Spleen (tissue), 11 donors: ENCODE measurements around the gene APCDD1L. TPM values are rescaled to one million over a fixed set of nuclear protein-coding genes. Genes with fewer than 3 reads are reported as not detected.

ENCODE experiments used
- DNase-seq: peaks from one replicate; pipeline ENCODE4 v3.0.0-alpha.2; 2020
- H3K27ac ChIP-seq, 8 donors: fragments of 200-600 bp; sonication (generic) in 7 of 8; 1 replicate in 4 of 8; 2 replicates in 4 of 8; pipeline versions ENCODE4 v1.5.0 to v1.8.0; 2016 to 2021; ENCODE audit warnings: inconsistent platforms in 4 of 8, mild to moderate bottlenecking in 4 of 8, moderate library complexity in 1 of 8
- H3K27me3 ChIP-seq, 7 donors: fragments of 200-600 bp; sonication (generic) in 6 of 7; replicated peaks in 1 of 7; 1 replicate in 4 of 7; 2 replicates in 3 of 7; pipeline versions ENCODE4 v1.5.0 to v1.8.0; 2016 to 2021; ENCODE audit warnings: inconsistent platforms in 3 of 7, mild to moderate bottlenecking in 1 of 7
- H3K36me3 ChIP-seq, 6 donors: fragments of 200-600 bp; sonication (generic) in 5 of 6; 1 replicate in 4 of 6; 2 replicates in 2 of 6; pipeline versions ENCODE4 v1.5.0 to v1.8.0; 2016 to 2021; ENCODE audit warnings: inconsistent platforms in 2 of 6
- H3K4me1 ChIP-seq, 6 donors: fragments of 200-600 bp; sonication (generic) in 5 of 6; 1 replicate in 3 of 6; 2 replicates in 3 of 6; pipeline versions ENCODE4 v1.5.0 to v1.8.0; 2016 to 2021; ENCODE audit warnings: inconsistent platforms in 3 of 6
- H3K4me3 ChIP-seq, 8 donors: fragments of 200-600 bp; sonication (generic) in 7 of 8; 1 replicate in 4 of 8; 2 replicates in 4 of 8; pipeline versions ENCODE4 v1.5.0 to v1.8.0; 2016 to 2021; ENCODE audit warnings: inconsistent platforms in 4 of 8, mild to moderate bottlenecking in 4 of 8, moderate library complexity in 2 of 8
- H3K9me3 ChIP-seq, 8 donors: fragments of 200-600 bp; sonication (generic) in 7 of 8; 1 replicate in 4 of 8; 2 replicates in 4 of 8; pipeline versions ENCODE4 v1.5.0 to v1.8.0; 2016 to 2021; ENCODE audit warnings: inconsistent platforms in 4 of 8
- POLR2A ChIP-seq, 3 donors: fragments of 450-650 bp; IDR thresholded peaks; one replicate each; pipeline ENCODE4 v1.5.1; 2017; ENCODE audit warnings: antibody characterized with exemption in 3 of 3, mild to moderate bottlenecking in 1 of 3
- POLR2AphosphoS5 ChIP-seq, 3 donors: sonication (generic); formaldehyde crosslinking; IDR thresholded peaks; one replicate each; pipeline ENCODE4 v1.5.1; 2017; ENCODE audit warnings: antibody characterized with exemption in 3 of 3
- whole genome bisulfite sequencing, 5 donors: extraction: QIAGEN DNeasy Blood & Tissue Kit in 3 of 5; methylation state at CpG; one replicate each; pipeline versions ENCODE4 v1.1.5 to v1.1.7; 2013 to 2018; 5-methylcytosine and 5-hydroxymethylcytosine counted together
- intact Hi-C: fragments of 100-400 bp; cut with DNase I; formaldehyde crosslinking; loops from one replicate; pipeline ENCODE4 v1.15.0; 2023; ENCODE audit warnings: low total_unique reads
- polyA plus RNA-seq, 3 donors: library from polyadenylated mRNA; stranded (reverse); fragments of 200-250 nt; gene quantifications; one replicate each; pipeline ENCODE4 v1.2.1, GENCODE V29; 2013
- total RNA-seq, 7 donors: library from RNA; depleted of rRNA in 3 of 7; stranded (reverse); fragments of >200 nt in 3 of 7; fragmentation: NEBNext Ultra II Directional in 4 of 7; extraction: Animal tissue kit (Norgen Biotek cat#: 25700) in 4 of 7; gene quantifications; one replicate each; pipeline versions ENCODE4 v1.1.0 to v1.2.1, GENCODE V29; 2016 to 2021
- TF ChIP-seq, protein P1 (sequence below), 11 experiments: fragments of 200-600 bp in 7 of 11; fragments of 450-650 bp in 4 of 11; sonication (generic) in 4 of 11; IDR thresholded peaks in 8 of 11; conservative IDR thresholded peaks in 3 of 11; 1 replicate in 7 of 11; 2 replicates in 4 of 11; pipeline versions ENCODE4 v1.4.0 to v1.8.0; 2016 to 2021; ENCODE audit warnings: antibody characterized with exemption in 11 of 11, inconsistent platforms in 4 of 11, mild to moderate bottlenecking in 1 of 11
- donor health status: healthy with polysubstance abuse.
- donor health status: DM: no; HTN: no; CAD: no; lungs with moderate emphysema.
- donor health status: DM: no; HTN: no; CAD: no.
- donor health status: Bipolar disorder and iron deficiency.
- donor health status: healthy.
- donor health status: DM: no; HTN: no; CAD: no.
- donor health status: DM: yes; HTN: yes; CAD: no.

Gene APCDD1L
- total and polyA plus RNA-seq, 10 donors: 0.03 to 0.50 TPM; not detected in 8

- no peak overlapping the region for H3K4me3 ChIP-seq
- peaks cover 0 to 4% (median 0%) of the 10 kb centered on the region in 7 donors for H3K27me3 ChIP-seq
- H3K27ac ChIP-seq: no peak overlapping the region
- no peaks in the 10 kb centered on the region for H3K36me3 ChIP-seq
- DNase-seq: no peak
- TF ChIP-seq POLR2A (IDR thresholded peaks at IDR 0.05) (no peak), POLR2AphosphoS5 (IDR thresholded peaks at IDR 0.05) (no peak)
- TF ChIP-seq, protein P1, sequence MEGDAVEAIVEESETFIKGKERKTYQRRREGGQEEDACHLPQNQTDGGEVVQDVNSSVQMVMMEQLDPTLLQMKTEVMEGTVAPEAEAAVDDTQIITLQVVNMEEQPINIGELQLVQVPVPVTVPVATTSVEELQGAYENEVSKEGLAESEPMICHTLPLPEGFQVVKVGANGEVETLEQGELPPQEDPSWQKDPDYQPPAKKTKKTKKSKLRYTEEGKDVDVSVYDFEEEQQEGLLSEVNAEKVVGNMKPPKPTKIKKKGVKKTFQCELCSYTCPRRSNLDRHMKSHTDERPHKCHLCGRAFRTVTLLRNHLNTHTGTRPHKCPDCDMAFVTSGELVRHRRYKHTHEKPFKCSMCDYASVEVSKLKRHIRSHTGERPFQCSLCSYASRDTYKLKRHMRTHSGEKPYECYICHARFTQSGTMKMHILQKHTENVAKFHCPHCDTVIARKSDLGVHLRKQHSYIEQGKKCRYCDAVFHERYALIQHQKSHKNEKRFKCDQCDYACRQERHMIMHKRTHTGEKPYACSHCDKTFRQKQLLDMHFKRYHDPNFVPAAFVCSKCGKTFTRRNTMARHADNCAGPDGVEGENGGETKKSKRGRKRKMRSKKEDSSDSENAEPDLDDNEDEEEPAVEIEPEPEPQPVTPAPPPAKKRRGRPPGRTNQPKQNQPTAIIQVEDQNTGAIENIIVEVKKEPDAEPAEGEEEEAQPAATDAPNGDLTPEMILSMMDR (IDR thresholded peaks at IDR 0.05 in 8 of 11, conservative IDR thresholded peaks at IDR 0.05 in 3 of 11): no peak
- no peaks in the 10 kb centered on the region for H3K4me1 ChIP-seq
- 64 to 77% (median 65%) methylated on average over 3 of the region's 3 CpGs for WGBS, 5 donors
- H3K9me3 ChIP-seq: peaks cover 0 to 31% (median 26%) of the 10 kb centered on the region in 8 donors
- intact Hi-C loops: no loop called here
Measured at GRCh38 chr20:58522666-58523065, 7.5 kb upstream of the APCDD1L start.

GRCh38 chr20:58521763-58522162 lies 6.6 kb upstream of the APCDD1L start:
- intact Hi-C loops: no loop called here
- Histone ChIP-seq H3K27ac (no peak overlapping the region), H3K4me1 (no peaks in the 10 kb centered on the region), H3K36me3 (no peaks in the 10 kb centered on the region), H3K9me3 (peaks cover 0 to 22% (median 17%) of the 10 kb centered on the region in 8 donors), H3K27me3 (peaks cover 0 to 4% (median 0%) of the 10 kb centered on the region in 7 donors), H3K4me3 (no peak overlapping the region)
- DNase-seq: no peak
- TF ChIP-seq POLR2AphosphoS5 (IDR thresholded peaks at IDR 0.05): no peak
- no peak for TF ChIP-seq POLR2A (IDR thresholded peaks at IDR 0.05)
- 63 to 78% (median 70%) methylated on average over 10 of the region's 10 CpGs for WGBS, 5 donors

- H3K4me3 ChIP-seq: no peak overlapping the region
- no peak for TF ChIP-seq POLR2A (IDR thresholded peaks at IDR 0.05)
- TF ChIP-seq, protein P1 (IDR thresholded peaks at IDR 0.05 in 8 of 11, conservative IDR thresholded peaks at IDR 0.05 in 3 of 11): no peak
- no peak for TF ChIP-seq POLR2AphosphoS5 (IDR thresholded peaks at IDR 0.05)
- H3K9me3 ChIP-seq: peaks cover 0 to 6% (median under 1%) of the 10 kb centered on the region in 8 donors
- no peak for DNase-seq
- WGBS, 5 donors: 72 to 84% (median 79%) methylated on average over 5 of the region's 5 CpGs
- H3K27me3 ChIP-seq: peaks cover 0 to 20% (median 7%) of the 10 kb centered on the region in 7 donors
- intact Hi-C loops: no loop called here
- no peaks in the 10 kb centered on the region for H3K4me1 ChIP-seq
- H3K27ac ChIP-seq: no peak overlapping the region
- no peaks in the 10 kb centered on the region for H3K36me3 ChIP-seq
Measured at GRCh38 chr20:58519940-58520712, 4.9 kb upstream of the APCDD1L start.

GRCh38 chr20:58518896-58519593 lies 3.8 kb upstream of the APCDD1L start:
- Histone ChIP-seq H3K4me3 (no peak overlapping the region), H3K27me3 (peaks cover 0 to 30% (median 18%) of the 10 kb centered on the region in 7 donors), H3K36me3 (no peaks in the 10 kb centered on the region), H3K4me1 (peaks cover 0 to 9% (median 0%) of the 10 kb centered on the region in 6 donors), H3K9me3 (no peaks in the 10 kb centered on the region), H3K27ac (no peak overlapping the region)
- intact Hi-C loops: no loop called here
- no peak for DNase-seq
- 79 to 89% (median 85%) methylated on average over 7 of the region's 7 CpGs for WGBS, 5 donors
- TF ChIP-seq POLR2AphosphoS5 (IDR thresholded peaks at IDR 0.05) (no peak), POLR2A (IDR thresholded peaks at IDR 0.05) (no peak)
- TF ChIP-seq, protein P1 (IDR thresholded peaks at IDR 0.05 in 8 of 11, conservative IDR thresholded peaks at IDR 0.05 in 3 of 11): no peak
